22Rv1 (cell line): Measurements from ENCODE around the gene DCDC2.

Experiments
- CTCF ChIP-seq: fragments of 450-650 bp; IDR thresholded peaks from 2 replicates; pipeline ENCODE4 v1.5.1; 2017; ENCODE audit warnings: mild to moderate bottlenecking
- ZFX ChIP-seq: fragments of 450-650 bp; IDR thresholded peaks from 2 replicates; pipeline ENCODE4 v1.6.1; 2017; ENCODE audit warnings: antibody characterized with exemption, borderline replicate concordance

DNA sequence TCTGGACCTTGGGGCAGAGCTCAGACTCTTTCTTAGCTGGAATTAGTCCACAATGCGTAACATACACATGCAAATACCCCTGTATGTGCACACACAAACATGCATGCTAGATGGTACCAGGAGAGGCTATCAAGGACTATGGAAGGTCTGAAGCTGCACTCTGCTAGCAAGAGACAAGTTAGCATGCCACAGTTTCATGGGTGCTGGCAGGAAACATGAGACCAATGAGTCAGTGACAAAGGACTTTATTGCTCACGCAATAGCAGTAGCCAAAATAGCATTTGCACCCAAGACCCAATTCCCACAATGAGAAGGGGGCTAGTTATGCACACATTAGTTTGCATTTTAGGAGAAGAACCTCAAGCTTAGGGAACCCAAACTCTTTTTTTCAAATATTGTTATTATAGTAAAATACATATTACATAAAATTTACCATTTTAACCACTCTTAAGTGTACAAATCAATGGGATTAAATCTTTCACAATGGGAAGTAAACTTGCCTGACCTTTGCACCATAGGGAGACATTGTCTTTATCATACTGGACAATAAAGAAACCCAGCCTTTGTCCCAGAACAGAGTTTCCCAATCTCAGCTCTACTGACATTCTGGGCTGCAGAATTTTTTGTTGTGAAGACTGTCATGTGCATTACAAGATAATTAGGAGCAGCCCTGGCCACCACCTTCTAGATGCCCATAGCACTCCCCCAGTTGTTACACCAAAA lies 162.7 kb downstream of the DCDC2 start:
- TF ChIP-seq CTCF: no peak
- TF ChIP-seq ZFX: no peak
